ENCODE measurements around the gene STK11IP.

STK11IP gene

GRCh38 chr2:219634171-219634940, 36.7 kb downstream of the STK11IP start:
- Histone ChIP-seq H3K9me3 (ENCODE audit: control insufficient read depth, insufficient read depth, low read length) (no peaks in the 10 kb centered on the region), H3K4me3 (ENCODE audit: low read depth, low read length) (no peak overlapping the region), H3K9ac (ENCODE audit: low read depth, low read length) (no peak overlapping the region), H3K27me3 (ENCODE audit: control insufficient read depth, insufficient read depth, low read length) (no peaks in the 10 kb centered on the region), H3K36me3 (ENCODE audit: control insufficient read depth, insufficient read depth, low read length) (peaks cover 2% of the 10 kb centered on the region), H3K4me1 (ENCODE audit: control insufficient read depth, insufficient read depth, low read length) (no peaks in the 10 kb centered on the region)

GRCh38 chr2:219634951-219635751, 37.5 kb downstream of the STK11IP start:
- no peak overlapping the region for H3K9ac ChIP-seq (ENCODE audit: low read depth, low read length)
- peaks cover 2% of the 10 kb centered on the region for H3K36me3 ChIP-seq (ENCODE audit: control insufficient read depth, insufficient read depth, low read length)

GRCh38 chr2:219636144-219636915, 38.7 kb downstream of the STK11IP start:
- Histone ChIP-seq H3K4me3 (ENCODE audit: low read depth, low read length) (no peak overlapping the region), H3K9ac (ENCODE audit: low read depth, low read length) (no peak overlapping the region), H3K4me1 (ENCODE audit: control insufficient read depth, insufficient read depth, low read length) (no peaks in the 10 kb centered on the region), H3K36me3 (ENCODE audit: control insufficient read depth, insufficient read depth, low read length) (peaks cover 4% of the 10 kb centered on the region), H3K27me3 (ENCODE audit: control insufficient read depth, insufficient read depth, low read length) (no peaks in the 10 kb centered on the region), H3K9me3 (ENCODE audit: control insufficient read depth, insufficient read depth, low read length) (no peaks in the 10 kb centered on the region)

More at GRCh38 chr2:219634951-219635751, 37.5 kb downstream of the STK11IP start:
- Histone ChIP-seq H3K4me3 (ENCODE audit: low read depth, low read length) (no peak overlapping the region), H3K27me3 (ENCODE audit: control insufficient read depth, insufficient read depth, low read length) (no peaks in the 10 kb centered on the region), H3K9me3 (ENCODE audit: control insufficient read depth, insufficient read depth, low read length) (no peaks in the 10 kb centered on the region), H3K4me1 (ENCODE audit: control insufficient read depth, insufficient read depth, low read length) (no peaks in the 10 kb centered on the region)

- H3K9ac ChIP-seq (ENCODE audit: low read depth, low read length) = no peak overlapping the region
- H3K27me3 ChIP-seq (ENCODE audit: control insufficient read depth, insufficient read depth, low read length) = no peaks in the 10 kb centered on the region
- peaks cover 4% of the 10 kb centered on the region for H3K36me3 ChIP-seq (ENCODE audit: control insufficient read depth, insufficient read depth, low read length)
- H3K4me3 ChIP-seq (ENCODE audit: low read depth, low read length) = no peak overlapping the region
- no peaks in the 10 kb centered on the region for H3K4me1 ChIP-seq (ENCODE audit: control insufficient read depth, insufficient read depth, low read length)
- no peaks in the 10 kb centered on the region for H3K9me3 ChIP-seq (ENCODE audit: control insufficient read depth, insufficient read depth, low read length)
Measured at GRCh38 chr2:219636941-219637841, 39.5 kb downstream of the STK11IP start.

GRCh38 chr2:219637842-219638185, 40.2 kb downstream of the STK11IP start:
- no peak overlapping the region for H3K4me3 ChIP-seq (ENCODE audit: low read depth, low read length)
- H3K9ac ChIP-seq (ENCODE audit: low read depth, low read length) = no peak overlapping the region
- H3K9me3 ChIP-seq (ENCODE audit: control insufficient read depth, insufficient read depth, low read length) = no peaks in the 10 kb centered on the region
- peaks cover 4% of the 10 kb centered on the region for H3K36me3 ChIP-seq (ENCODE audit: control insufficient read depth, insufficient read depth, low read length)
- H3K4me1 ChIP-seq (ENCODE audit: control insufficient read depth, insufficient read depth, low read length) = peaks cover 2% of the 10 kb centered on the region
- H3K27me3 ChIP-seq (ENCODE audit: control insufficient read depth, insufficient read depth, low read length) = peaks cover 3% of the 10 kb centered on the region

DNA sequence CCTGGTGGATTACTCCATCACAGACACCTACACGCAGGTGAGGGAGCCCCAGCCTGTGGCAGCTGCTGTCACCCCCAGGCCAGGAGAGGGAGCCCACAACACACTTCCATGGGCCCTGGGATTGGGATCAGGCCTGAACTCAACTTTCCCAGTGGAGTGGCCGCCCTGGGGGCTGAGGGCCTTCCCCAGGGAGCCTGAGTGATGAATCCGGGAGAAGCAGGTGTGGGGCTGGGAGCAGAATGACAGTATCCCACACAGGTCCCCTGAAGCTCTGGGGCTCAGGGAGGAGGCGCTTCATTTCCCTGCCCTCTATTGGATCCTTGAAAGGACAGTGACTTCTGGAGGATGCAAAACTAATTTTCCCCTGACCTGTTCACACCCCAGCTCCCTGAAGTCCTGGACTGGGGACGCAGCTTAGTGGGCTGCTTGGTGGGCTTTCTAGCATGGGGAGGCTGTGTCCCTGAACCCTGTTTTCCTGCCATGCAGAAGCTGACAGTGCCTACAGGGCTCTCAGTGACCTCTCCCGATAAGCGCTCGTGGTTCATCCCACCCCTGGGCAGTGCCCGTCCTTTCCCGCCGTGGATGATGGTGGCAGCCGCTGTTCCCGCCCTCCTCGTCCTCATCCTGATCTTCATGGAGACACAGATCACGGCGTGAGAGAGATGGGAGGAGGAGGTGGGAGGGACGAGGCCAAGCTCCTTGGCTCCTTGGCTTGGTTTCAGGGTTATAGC, 40.7 kb downstream of the STK11IP start:
- no peak overlapping the region for H3K9ac ChIP-seq (ENCODE audit: low read depth, low read length)
- peaks cover 2% of the 10 kb centered on the region for H3K36me3 ChIP-seq (ENCODE audit: control insufficient read depth, insufficient read depth, low read length)
- no peak overlapping the region for H3K4me3 ChIP-seq (ENCODE audit: low read depth, low read length)
- H3K27me3 ChIP-seq (ENCODE audit: control insufficient read depth, insufficient read depth, low read length) = peaks cover 6% of the 10 kb centered on the region
- H3K9me3 ChIP-seq (ENCODE audit: control insufficient read depth, insufficient read depth, low read length) = no peaks in the 10 kb centered on the region
- peaks cover 3% of the 10 kb centered on the region for H3K4me1 ChIP-seq (ENCODE audit: control insufficient read depth, insufficient read depth, low read length)

GRCh38 chr2:219638948-219639755, 41.5 kb downstream of the STK11IP start:
- H3K9me3 ChIP-seq (ENCODE audit: control insufficient read depth, insufficient read depth, low read length) = no peaks in the 10 kb centered on the region
- peaks cover 2% of the 10 kb centered on the region for H3K36me3 ChIP-seq (ENCODE audit: control insufficient read depth, insufficient read depth, low read length)
- no peak overlapping the region for H3K4me3 ChIP-seq (ENCODE audit: low read depth, low read length)
- H3K9ac ChIP-seq (ENCODE audit: low read depth, low read length) = no peak overlapping the region
- H3K27me3 ChIP-seq (ENCODE audit: control insufficient read depth, insufficient read depth, low read length) = peaks cover 6% of the 10 kb centered on the region
- peaks cover 3% of the 10 kb centered on the region for H3K4me1 ChIP-seq (ENCODE audit: control insufficient read depth, insufficient read depth, low read length)

DNA sequence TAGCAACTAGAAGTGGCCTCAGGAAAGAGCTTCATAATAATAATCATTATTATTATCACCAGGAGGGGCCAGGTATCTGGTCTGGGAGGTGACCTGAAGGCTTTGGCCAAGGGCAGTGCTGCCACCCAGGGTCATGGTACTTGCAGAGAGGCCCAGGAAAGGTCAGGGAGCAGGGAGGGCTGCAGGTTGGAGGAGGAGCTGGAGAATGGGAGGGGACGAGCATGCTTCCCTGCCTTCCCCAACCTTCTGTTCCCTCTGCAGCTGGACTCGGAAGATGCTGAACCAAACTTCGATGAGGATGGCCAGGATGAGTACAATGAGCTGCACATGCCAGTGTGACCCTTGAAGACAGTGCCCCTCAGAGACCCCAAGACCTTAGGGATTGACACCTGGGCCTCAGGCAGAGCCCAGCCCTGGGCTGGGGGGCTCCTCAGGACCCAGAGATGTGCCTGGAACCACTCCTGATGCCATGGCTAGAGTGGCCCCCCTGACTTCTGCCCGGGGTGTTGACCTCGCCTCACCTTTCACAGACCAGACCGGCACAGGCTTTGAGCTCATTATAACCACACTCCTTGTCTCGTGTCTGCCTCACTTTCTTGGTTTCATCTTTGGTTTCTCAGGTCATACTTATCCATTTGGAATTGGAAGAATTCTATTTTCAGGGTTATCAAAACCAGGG, 43.9 kb downstream of the STK11IP start:
- H3K36me3 ChIP-seq (ENCODE audit: control insufficient read depth, insufficient read depth, low read length) = peaks cover 2% of the 10 kb centered on the region
- H3K27me3 ChIP-seq (ENCODE audit: control insufficient read depth, insufficient read depth, low read length) = peaks cover 6% of the 10 kb centered on the region
- no peak overlapping the region for H3K9ac ChIP-seq (ENCODE audit: low read depth, low read length)
- no peak overlapping the region for H3K4me3 ChIP-seq (ENCODE audit: low read depth, low read length)
- peaks cover 13% of the 10 kb centered on the region for H3K4me1 ChIP-seq (ENCODE audit: control insufficient read depth, insufficient read depth, low read length)
- no peaks in the 10 kb centered on the region for H3K9me3 ChIP-seq (ENCODE audit: control insufficient read depth, insufficient read depth, low read length)

DNA sequence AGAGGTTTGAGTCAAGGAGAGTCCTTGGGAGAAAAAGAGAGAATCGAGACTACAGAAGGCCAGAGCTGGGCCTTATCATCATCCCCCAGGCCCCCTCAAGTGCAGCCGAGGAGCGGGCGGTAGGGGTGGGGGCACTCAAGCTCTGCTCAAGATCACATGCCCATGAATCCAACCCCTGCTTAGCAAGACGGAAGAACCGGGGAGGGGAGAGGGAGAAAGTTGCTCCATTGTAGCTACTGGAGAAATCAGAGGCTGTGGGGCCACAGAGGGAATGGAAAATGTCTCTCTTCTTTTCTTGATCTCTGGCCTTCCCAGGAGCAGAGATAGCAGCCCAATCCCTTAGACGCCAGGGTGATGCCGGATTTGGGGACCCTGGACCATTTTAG, 44.4 kb downstream of the STK11IP start:
- no peak overlapping the region for H3K9ac ChIP-seq (ENCODE audit: low read depth, low read length)
- H3K4me1 ChIP-seq (ENCODE audit: control insufficient read depth, insufficient read depth, low read length) = peaks cover 13% of the 10 kb centered on the region
- peaks cover 2% of the 10 kb centered on the region for H3K36me3 ChIP-seq (ENCODE audit: control insufficient read depth, insufficient read depth, low read length)
- H3K27me3 ChIP-seq (ENCODE audit: control insufficient read depth, insufficient read depth, low read length) = peaks cover 6% of the 10 kb centered on the region
- H3K9me3 ChIP-seq (ENCODE audit: control insufficient read depth, insufficient read depth, low read length) = no peaks in the 10 kb centered on the region
- no peak overlapping the region for H3K4me3 ChIP-seq (ENCODE audit: low read depth, low read length)
